HCEC 1CT (cell line): ENCODE results near the gene FAT1.
"Not testable (repeated sequence)": the region's sequence is repeated elsewhere in the genome, so short reads cannot be mapped to it uniquely, and the experiment has no call there.

Source experiments
- DNase-seq: peaks from one replicate; pipeline ENCODE4 v3.0.0-alpha.2; 2017

Gene FAT1, protein sequence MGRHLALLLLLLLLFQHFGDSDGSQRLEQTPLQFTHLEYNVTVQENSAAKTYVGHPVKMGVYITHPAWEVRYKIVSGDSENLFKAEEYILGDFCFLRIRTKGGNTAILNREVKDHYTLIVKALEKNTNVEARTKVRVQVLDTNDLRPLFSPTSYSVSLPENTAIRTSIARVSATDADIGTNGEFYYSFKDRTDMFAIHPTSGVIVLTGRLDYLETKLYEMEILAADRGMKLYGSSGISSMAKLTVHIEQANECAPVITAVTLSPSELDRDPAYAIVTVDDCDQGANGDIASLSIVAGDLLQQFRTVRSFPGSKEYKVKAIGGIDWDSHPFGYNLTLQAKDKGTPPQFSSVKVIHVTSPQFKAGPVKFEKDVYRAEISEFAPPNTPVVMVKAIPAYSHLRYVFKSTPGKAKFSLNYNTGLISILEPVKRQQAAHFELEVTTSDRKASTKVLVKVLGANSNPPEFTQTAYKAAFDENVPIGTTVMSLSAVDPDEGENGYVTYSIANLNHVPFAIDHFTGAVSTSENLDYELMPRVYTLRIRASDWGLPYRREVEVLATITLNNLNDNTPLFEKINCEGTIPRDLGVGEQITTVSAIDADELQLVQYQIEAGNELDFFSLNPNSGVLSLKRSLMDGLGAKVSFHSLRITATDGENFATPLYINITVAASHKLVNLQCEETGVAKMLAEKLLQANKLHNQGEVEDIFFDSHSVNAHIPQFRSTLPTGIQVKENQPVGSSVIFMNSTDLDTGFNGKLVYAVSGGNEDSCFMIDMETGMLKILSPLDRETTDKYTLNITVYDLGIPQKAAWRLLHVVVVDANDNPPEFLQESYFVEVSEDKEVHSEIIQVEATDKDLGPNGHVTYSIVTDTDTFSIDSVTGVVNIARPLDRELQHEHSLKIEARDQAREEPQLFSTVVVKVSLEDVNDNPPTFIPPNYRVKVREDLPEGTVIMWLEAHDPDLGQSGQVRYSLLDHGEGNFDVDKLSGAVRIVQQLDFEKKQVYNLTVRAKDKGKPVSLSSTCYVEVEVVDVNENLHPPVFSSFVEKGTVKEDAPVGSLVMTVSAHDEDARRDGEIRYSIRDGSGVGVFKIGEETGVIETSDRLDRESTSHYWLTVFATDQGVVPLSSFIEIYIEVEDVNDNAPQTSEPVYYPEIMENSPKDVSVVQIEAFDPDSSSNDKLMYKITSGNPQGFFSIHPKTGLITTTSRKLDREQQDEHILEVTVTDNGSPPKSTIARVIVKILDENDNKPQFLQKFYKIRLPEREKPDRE (N-terminal part only)

DNA sequence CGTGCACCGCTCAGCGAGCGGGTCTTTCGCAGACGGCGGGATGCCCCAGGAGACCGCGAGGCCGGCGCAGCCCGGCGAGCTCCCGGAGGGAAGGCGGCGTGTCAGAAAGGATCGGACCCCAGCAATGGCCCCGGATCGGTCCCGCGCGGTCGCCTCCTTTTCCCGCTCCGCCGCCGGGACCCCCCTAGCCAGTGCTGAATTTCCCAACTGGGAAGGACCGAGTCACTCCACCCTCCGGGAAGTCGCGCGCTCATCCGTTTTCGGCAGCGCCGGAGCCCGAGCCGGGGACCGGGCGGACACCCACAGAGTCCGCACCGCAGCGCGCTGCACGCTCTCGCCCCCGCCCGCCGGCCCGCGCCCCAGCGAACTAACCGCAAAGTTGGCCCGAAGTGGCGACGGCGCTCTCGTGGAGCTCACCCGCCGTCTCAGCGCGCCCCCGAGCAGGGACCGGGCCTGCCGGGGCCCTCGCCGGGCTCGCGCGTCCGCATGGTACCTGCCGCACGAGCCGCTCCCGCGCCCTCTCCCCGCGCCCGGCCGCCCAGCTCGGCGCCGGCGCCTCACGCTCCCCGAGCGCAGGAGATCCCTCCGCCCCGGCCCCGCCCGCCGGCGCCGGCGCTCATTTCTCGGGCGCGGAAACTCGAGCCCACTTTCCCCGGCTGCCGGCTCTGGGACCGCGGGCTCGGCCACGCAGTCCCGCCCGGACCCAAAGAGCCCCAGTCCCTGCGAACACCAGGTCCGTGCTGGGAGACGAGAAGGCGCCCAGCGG, at the start of gene FAT1:
FAT1 (minus strand) TSS at position 565 of the 766 bp plus-strand sequence. CDS start 14,029 bp downstream, outside the sequence.
- peak; percentile 63 for DNase-seq

DNA sequence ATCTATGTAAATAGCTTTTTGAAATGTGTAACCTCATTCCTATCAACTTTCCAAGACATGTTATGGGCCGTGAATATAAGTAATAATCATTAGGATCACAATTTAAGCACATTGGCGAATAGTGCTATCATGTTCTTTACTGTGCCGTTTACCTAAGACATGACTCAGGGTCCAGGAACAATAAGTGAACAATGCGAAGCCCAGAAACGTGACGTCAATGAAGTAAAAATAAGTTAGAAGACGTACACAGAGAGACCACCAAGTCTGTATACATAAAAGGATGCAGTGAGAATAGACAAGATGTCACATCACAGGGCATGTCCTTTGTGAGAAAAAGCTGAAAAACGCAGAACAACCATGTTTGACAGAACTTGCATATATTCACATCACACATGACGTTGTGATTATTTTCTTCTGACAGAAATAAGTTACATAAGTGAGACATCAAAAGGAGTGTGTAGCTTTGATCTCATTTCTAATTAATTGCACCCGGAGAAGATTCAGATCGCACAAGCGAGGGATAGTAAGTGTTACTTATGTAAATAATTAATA, 49.4 kb upstream of the FAT1 start:
- DNase-seq, result no peak

DNA sequence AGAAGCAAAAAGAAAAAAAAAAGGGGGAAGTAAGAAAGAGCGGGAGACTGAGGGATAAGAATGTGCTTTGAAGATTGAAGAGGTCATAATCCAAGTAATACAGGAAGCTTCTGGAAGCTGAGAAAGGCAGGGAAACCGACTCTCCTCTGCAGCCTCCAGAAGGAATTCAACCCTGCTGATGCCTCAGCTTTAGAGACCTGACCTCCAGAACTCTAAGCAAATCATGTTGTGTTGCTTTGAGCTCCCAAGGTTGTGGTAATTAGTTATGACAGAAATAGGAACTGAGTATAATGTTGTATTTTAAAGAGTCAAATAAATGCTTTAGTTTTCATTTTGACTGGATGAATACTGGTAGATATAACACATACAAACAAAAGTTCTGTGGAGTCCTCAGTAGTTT, 48.0 kb upstream of the FAT1 start:
- DNase-seq, result no peak

DNA sequence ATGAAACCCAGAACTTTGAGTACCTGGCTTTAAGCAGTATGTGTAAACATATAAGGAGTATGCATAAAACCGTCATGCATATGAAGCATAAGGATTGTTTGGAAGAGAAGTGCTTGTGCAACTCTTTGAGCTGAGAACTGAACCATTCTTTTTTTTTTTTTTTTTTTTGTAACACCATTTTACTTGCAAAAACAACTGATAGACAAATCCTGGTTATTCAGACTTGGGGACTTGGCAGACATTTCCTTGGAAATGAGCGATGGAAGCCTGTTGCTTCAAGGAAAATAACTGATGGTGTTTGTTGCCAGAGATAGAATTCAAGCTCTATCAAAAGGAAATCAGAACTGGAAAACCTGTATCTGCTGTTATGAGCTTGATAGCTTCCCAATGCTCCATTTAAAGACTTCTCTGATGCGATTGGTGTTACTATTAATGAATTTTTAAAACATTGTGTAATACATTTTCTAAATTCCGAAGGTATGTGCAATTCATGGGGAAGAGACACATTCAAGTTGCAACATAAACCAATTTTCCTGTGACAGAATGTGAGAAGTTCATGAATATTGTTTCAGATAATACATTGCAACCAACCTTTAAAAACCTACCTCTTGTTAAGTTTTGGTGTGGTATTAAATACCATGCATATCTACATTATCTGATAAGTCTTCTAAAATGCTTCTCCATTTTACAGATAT, 47.0 kb upstream of the FAT1 start:
- peak; percentile 71 for DNase-seq

DNA sequence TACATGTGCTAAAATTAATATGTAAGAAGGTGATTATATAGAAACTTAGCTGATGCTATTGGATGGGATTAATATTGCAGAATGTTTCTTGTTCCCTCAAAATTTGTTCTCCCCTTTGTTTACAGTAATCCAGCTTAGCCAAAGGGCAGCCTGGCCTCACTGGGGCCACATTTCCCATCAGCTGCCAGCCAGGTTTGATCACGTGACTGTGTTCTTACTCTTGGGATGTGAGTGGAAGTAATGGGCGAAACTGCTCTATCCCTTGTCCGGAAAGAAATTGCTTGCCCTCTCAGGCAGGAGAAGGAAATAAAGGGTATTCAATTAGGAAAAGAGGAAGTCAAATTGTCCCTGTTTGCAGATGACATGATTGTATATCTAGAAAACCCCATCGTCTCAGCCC, 44.1 kb upstream of the FAT1 start:
- no peak for DNase-seq

DNA sequence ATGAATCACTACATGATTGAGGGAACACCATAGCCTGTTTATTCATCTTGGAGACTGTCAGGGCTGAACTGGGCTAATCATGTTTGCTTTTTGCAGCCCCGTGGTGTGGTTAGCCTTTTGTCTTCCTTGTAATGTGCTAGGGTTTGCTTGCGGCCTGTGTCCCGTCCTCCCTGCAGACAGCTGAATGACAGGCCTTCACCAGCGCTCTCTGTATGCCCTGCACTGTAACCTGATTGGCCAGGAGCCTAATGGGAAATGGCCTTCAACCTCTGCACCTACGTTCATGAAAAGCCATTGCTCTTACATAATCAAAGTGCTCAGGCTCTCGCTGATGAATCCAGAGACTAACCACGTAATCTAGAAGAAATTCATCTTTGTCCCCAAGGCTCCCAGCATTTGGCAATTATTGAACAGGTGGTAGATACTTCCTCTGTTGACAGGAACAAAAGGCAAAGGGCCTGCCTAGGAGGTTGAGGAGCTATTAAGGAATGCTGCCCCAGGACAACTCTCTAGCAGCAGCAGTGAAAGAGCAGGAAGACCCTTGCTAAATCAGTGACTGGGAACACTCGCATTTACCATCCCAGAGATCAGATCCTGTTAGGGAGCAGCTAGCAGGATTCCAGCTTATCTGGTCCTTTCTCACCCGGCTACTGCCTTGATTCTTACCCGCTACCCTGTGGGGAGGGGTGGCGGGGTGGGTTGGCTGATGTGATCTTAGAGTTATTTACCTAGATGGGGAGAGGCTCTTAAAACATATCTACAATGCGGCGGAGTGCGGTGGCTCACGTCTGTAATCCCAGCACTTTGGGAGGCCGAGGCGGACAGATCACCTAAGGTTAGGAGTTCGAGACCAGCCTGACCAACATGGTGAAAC, 42.3 kb upstream of the FAT1 start:
- peak; percentile 29 for DNase-seq

DNA sequence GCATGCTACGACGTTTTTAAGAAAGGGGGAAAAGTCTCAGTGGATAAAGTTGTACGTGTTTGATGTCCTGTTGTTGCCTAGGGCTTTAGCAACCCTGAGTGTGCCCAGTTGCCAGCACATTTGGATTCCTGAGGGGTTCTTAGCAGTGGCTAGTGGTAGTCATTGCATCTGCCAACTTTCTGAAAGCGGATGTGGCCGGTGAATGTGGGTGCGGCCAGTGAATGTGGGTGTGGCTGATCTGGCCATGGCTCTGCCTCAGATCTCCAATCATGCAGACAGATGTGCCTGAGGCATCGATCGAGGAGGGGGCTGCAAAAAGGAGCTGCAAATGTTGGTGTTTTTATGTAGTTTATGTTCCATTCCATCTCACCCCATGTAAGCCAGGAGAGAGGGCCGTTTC, 41.5 kb upstream of the FAT1 start:
- peak; percentile 52 for DNase-seq

DNA sequence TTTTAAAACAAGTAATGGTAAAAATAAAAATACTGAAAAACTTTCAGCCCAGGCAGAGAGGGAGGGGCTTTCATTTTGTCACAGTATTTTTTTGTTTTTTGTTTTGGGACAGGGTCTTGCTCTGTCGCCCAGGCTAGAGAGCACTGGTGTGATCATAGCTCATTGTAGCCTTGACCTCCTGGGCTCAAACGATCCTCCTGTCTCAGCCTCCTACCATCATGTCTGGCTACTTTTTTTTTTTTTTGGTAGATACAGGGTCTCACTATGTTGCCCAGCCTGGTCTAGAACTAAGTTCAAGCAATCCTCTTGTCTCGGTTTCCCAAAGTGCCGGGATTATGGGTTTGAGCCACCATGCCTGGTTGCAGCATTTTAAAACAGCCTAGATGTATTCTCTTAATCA, 40.8 kb upstream of the FAT1 start:
- DNase-seq, result no peak

DNA sequence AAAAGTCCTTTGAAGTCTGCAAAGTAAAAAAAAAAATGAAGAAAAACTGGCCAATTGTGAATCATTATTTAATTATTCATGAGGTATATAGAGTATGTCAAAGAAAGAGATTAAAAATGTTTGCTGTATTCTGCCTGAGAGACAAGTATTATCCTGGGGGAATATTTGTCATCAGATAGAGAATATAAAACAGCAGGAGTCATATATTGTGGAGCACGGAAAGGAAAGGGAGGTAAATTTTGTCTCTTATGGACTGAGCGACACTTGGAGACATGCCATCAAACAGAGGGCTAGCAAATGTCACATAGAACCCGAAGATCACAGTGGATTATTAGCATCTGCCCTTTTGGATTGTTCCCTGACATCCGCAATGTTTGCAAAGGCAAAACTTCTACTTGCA, 39.2 kb upstream of the FAT1 start:
- DNase-seq, result no peak

DNA sequence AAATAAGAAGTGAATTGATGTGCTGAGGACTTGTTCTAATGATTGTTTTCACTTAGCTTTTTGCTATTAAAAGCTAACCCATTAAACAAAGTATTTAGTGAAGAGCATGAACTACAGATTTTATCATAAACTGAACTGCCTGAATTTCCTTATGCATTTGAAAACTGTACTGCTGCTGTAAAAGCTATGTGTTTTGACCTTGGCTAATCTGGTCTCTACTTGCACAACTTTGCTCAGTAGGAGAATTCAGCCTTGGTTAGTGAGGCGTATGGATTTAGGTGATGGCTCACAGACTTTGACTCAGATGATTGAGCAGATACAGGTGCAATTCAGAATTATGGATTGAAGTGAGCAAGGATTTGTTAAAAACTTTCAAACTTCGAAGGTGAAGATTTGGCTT, 38.7 kb upstream of the FAT1 start:
- DNase-seq, result no peak

DNA sequence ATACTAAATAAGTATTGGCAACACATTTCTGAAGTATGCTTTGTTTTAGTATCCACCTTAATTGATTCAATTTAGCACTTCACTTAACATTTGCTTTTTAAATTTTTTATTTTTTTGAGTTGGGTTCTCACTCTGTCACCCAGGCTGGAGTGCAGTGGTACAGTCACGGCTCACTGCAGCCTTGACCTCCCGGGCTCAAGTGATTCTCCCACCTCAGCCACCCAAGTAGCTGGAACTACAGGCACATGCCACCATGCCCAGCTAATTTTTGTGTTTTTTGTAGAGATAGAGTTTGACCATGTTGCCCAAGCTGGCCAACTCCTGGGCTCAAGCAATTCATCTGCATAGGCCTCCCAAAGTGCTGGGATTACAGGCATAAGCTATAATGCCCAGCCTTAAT, 38.3 kb upstream of the FAT1 start:
- not testable (repeated sequence) for DNase-seq

DNA sequence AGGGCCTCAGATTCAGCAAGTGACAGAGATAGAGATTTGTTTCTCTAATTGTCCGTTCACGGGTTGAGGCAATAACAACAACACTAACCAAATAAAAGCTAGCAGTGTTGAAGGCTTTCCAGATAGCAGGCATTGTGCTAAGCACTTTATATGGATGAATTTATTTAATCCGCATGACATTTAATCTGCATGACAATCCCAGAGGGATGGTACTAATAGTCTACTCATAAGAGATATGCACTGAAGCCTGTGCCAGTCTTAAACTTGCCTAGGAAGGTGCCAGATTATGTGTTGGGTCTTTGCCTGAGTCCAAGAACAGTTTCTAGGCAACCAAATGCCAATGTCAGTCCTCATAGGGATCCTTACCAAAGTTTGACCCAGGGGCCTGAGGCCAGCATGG, 37.7 kb upstream of the FAT1 start:
- DNase-seq, result no peak

DNA sequence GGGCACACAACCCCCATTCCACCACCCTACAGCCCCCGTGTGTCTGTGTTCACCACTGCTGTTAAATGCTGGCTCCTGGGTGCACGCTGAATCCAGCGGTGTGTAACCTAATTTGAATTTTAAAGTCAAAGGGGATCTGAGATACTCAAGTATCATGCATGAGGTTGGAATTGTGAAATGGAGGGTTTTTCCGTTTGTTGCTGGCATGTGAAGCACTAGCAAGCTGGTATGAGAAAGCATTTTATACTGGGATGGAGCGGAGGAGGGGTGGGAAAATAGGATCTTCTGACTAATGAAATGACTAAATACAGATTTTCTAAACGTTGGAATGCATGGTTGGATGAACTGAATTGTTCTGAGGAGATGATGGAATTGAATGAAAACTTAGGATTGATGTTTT, 36.9 kb upstream of the FAT1 start:
- peak; percentile 59 for DNase-seq

DNA sequence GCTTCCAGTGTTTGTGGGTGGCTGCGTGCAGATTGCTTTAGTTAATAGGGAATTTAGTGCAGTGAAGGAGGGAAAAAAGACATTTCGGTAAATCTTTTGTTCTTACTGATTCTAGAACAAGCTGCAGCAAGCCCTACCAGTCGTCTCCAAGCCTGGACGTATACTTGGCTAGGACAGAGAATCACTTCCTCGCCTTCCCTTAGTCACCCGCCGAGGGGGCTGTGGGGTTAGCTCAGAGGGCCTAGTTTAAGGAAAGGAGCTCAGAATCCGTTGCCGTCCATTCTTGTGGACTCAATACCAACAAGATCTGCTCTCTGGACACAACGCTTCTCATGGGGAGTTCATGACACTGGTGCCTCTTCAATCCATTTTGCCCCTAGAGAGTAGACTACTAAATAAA, 36.3 kb upstream of the FAT1 start:
- no peak for DNase-seq

DNA sequence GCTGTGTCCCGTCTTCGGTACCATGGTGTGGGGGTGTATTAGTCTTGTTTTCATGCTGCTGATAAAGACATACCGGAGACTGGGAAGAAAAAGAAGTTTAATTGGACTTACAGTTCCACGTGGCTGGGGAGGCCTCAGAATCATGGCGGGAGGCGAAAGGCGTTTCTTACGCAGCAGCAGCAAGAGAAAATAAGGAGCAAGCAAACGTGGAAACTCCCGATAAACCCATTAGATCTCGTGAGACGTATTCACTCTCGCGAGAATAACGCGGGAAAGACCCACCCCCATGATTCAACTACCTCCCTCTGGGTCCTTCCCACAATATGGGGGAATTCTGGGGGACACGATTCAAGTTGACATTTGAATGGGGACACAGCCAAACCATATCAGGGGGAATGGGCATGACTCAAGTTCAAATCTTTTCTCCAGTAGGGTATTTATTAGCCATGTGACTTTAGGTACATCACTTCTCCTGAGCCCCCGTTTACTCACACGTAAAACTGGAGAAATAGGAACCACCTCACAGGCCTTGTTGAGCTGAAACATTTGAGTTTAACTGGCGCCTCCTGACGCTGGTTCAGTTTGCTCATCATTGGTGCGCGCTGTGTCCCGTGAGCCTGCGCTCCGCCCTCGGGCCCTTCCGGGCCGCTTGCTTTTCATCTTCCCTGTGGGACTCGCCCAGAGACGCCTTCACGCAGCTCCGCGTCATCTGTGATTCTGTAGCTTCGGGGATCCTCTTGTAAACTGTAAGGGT, 35.5 kb upstream of the FAT1 start:
- DNase-seq, result no peak

DNA sequence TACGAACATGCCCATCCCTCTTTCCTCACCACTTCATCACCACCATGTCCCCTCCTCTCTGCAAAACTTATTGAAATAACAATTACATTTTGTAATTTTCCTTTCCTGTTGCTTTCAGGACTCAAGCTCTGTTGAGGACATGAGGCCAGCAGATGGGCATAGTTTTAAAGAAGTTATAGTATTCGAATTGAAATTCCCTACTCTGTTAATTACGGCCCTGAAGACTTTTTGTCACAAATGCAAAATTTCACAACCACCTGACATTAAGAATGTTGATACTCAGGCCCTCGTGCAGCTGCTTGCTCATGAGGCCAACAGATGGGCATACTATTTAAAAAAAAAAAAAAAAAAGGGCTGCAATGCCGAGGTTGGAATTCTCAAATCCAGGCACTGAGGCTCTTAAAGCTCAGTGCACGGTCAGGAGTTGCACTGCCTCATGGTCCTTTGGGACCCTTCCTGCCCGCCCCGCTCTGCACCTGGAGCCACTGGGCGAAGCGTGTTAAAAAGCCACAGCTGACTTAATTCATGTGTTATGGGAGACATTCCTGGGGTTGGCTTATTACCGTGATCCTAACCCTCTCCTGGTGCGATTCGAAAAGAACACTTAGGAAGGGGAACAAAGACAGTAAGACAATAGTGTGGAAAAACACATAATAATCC, 34.2 kb upstream of the FAT1 start:
- DNase-seq, result no peak

DNA sequence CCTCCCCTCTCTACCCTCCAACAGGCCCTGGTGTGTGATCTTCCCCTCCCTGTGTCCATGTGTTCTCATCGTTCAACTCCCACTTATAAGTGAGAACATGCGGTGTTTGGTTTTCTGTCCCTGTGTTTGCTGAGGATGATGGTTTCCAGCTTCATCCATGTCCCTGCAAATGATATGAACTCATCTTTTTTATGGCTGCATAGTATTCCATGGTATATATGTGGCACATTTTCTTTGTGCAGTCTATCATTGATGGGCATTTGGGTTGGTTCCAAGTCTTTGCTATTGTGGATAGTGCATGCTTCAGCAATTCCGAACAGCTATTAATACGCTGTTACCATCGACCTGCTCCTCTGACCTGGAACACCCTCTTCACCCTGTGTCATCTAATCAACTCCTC, 32.9 kb upstream of the FAT1 start:
- not testable (repeated sequence) for DNase-seq

DNA sequence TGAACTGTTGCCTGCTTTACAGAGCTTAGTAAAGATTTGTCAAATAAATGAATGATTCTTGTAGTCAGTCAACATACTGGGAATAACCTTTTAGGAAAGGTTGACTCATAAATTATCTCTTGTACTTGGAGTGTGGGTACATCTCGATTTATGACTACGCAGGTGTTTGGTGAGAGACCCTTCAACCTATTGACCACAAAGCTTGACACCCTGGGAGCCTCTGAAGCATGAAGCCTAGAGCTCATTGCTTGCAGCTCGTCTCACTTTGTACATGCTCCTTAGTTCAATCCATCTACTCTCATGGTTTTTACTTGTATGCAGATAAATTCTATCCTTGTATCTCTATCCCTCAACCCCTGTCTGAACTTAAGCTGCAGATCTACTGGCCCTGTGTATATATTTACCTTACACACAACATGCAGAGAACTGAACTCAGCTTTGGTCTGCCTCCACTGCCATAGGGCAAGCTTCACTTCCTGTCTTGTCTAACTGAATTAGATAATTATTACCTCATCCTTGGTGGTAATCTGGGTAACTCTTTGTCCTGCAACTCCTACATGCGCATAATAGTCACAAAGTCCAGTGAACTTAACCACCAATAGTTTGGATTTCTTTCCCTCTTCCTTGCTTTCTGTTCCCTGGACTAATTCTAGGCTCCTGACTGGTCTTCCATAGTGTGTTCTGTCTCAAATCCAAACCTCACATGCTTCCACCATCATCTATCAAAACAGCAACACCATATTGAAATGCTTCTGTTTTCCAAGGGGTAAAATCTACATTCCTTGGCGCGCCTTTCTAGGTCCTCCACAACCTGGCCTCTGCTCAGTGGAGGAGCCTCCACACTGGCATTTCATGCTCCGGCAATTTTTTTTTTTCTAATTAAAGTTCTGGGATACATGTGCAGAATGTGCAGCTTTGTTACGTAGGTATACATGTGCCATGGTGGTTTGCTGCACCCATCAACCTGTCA, 32.2 kb upstream of the FAT1 start:
- no peak for DNase-seq
